NT2/D1 (cell line): Measurements from ENCODE around the gene CLSTN2.

Experiments used
- SUZ12 ChIP-seq: IDR thresholded peaks from 2 replicates; pipeline ENCODE4 v1.6.1; 2011; ENCODE audit not compliant: insufficient read length, insufficient read depth; ENCODE audit errors: extremely low read depth
- YY1 ChIP-seq: IDR thresholded peaks from 2 replicates; pipeline ENCODE4 v1.6.1; 2011; ENCODE audit not compliant: insufficient read length, insufficient read depth
- ZNF274 ChIP-seq: IDR thresholded peaks from 2 replicates; pipeline ENCODE4 v1.6.1; 2011; ENCODE audit warnings: mild to moderate bottlenecking, low read depth, low read length

GRCh38 chr3:140434261-140434905 lies 499.4 kb downstream of the CLSTN2 start:
- TF ChIP-seq SUZ12 (no peak), ZNF274 (no peak), YY1 (no peak)
